Lung (tissue), 12 donors: ENCODE results near the gene PRPF8. TPM values are rescaled to one million over a fixed set of nuclear protein-coding genes. Genes with fewer than 3 reads are reported as not detected.

Experiments used
- ATAC-seq: fragments of 200-7000 bp; cut with Tn5 transposase; one replicate; pipeline ENCODE4 v1.9.1; 2020; ENCODE audit warnings: moderate number of reproducible peaks; ENCODE audit not compliant: insufficient read depth, low FRiP score
- DNase-seq, 3 donors: peaks; one replicate each; pipeline ENCODE4 v3.0.0-alpha.2; 2013 to 2017
- H3K27ac ChIP-seq, 2 donors: one replicate each; pipeline ENCODE4 v1.5.1; 2013; ENCODE audit warnings: mild to moderate bottlenecking in 2 of 2, moderate library complexity in 2 of 2, control low read depth in 1 of 2, inconsistent platforms in 1 of 2, low read depth in 1 of 2, low read length in 1 of 2
- H3K27me3 ChIP-seq, 3 donors: one replicate each; pipeline ENCODE4 v1.5.1; 2013; ENCODE audit warnings: low read length in 2 of 3; ENCODE audit not compliant: control insufficient read depth in 3 of 3, insufficient read depth in 3 of 3
- H3K36me3 ChIP-seq, 4 donors: one replicate each; pipeline ENCODE4 v1.5.1; 2013; ENCODE audit warnings: low read length in 4 of 4, mild to moderate bottlenecking in 1 of 4, moderate library complexity in 1 of 4; ENCODE audit not compliant: control insufficient read depth in 4 of 4, insufficient read depth in 4 of 4
- H3K4me1 ChIP-seq, 5 donors: one replicate each; pipeline ENCODE4 v1.5.1; 2013; ENCODE audit warnings: low read length in 5 of 5, mild to moderate bottlenecking in 2 of 5, moderate library complexity in 1 of 5; ENCODE audit not compliant: control insufficient read depth in 5 of 5, insufficient read depth in 5 of 5
- H3K4me3 ChIP-seq: one replicate; pipeline ENCODE4 v1.5.1; 2013; ENCODE audit warnings: mild to moderate bottlenecking, control low read depth, moderate library complexity
- H3K9ac ChIP-seq, 2 donors: one replicate each; pipeline ENCODE4 v1.5.1; 2013; ENCODE audit warnings: low read length in 2 of 2, control low read depth in 1 of 2; ENCODE audit not compliant: insufficient read depth in 1 of 2
- H3K9me3 ChIP-seq, 4 donors: one replicate each; pipeline ENCODE4 v1.5.1; 2013; ENCODE audit warnings: low read length in 3 of 4, mild to moderate bottlenecking in 1 of 4, moderate library complexity in 1 of 4; ENCODE audit not compliant: control insufficient read depth in 4 of 4, insufficient read depth in 3 of 4
- WGBS, 2 donors: extraction: QIAGEN DNeasy Blood & Tissue Kit; methylation state at CpG; one replicate each; pipeline ENCODE4 v1.1.7; 2013; 5-methylcytosine and 5-hydroxymethylcytosine counted together
- polyA plus RNA-seq, 2 donors: library from polyadenylated mRNA; stranded (reverse); fragments of 200-250 nt; gene quantifications; one replicate each; pipeline ENCODE4 v1.2.1, GENCODE V29; 2013
- total RNA-seq, 2 donors: library from RNA; depleted of rRNA in 1 of 2; stranded (reverse); fragments of >200 nt in 1 of 2; gene quantifications; one replicate each; pipeline ENCODE4 v1.2.1, GENCODE V29; 2014 to 2021
- TF ChIP-seq, protein P1 (sequence below): IDR thresholded peaks from 2 replicates; pipeline ENCODE4 v1.5.1; 2012; ENCODE audit warnings: mild to moderate bottlenecking; ENCODE audit errors: control extremely low read depth, extremely low read depth
- donor health status: control.
- donor health status: control.
- donor health status: Bipolar disorder and iron deficiency.
- donor health status: healthy.
- donor health status: DM: yes; HTN: yes; CAD: no.

Gene PRPF8
- total and polyA plus RNA-seq, 4 donors = 97.2 to 277 (median 161) TPM

DNA sequence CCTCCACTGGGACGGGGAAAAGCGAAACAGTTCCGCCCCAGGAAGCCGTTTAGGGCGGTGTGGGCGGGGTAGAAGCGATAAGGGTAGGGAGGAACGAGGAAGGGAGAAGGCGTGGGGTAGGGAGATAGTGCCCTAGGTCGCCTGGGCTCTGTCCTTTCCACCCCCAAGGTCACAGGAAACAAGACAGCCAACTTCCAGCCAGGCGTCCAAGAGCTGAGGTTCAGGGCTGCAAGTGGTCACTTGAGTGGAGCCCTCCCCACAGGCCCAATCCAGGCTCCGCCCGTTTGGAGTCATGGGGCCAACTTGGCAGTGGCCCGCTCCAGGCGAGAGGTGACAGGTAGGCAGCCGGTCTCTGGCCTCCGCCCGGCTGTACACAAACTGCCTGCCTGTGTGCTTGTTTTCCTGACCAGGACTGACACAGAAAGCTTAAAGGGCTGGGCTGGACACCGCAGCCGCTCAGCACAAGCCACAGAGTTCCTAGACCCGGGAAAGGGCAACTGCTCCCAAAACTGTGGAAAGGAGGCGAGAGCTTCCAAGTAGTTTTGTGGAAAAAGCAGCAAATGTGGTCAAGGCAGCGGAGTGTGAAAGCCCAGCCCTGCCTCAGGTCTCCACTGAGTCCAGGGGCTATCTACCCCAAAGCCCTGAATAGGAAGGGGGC, 34.7 kb downstream of the PRPF8 start, which contains the start of gene RILP:
Gene RILP, minus strand, starts transcription at position 23 of the 658 bp plus-strand sequence. CDS start 62 bp downstream, outside the sequence.
- Histone ChIP-seq H3K36me3 (peaks cover 27 to 45% (median 42%) of the 10 kb centered on the region in 4 donors), H3K4me3 (peak within 1 kb of the TSS; percentile 56), H3K9ac (peak within 1 kb of the TSS in 1 of 2 donors; percentile 32), H3K27me3 (no peaks in the 10 kb centered on the region), H3K9me3 (no peaks in the 10 kb centered on the region), H3K27ac (peak within 1 kb of the TSS; percentile 98 to 99), H3K4me1 (peaks cover 3 to 24% (median 20%) of the 10 kb centered on the region in 5 donors)
- ATAC-seq = peak; percentile 53
- TF ChIP-seq, protein P1, sequence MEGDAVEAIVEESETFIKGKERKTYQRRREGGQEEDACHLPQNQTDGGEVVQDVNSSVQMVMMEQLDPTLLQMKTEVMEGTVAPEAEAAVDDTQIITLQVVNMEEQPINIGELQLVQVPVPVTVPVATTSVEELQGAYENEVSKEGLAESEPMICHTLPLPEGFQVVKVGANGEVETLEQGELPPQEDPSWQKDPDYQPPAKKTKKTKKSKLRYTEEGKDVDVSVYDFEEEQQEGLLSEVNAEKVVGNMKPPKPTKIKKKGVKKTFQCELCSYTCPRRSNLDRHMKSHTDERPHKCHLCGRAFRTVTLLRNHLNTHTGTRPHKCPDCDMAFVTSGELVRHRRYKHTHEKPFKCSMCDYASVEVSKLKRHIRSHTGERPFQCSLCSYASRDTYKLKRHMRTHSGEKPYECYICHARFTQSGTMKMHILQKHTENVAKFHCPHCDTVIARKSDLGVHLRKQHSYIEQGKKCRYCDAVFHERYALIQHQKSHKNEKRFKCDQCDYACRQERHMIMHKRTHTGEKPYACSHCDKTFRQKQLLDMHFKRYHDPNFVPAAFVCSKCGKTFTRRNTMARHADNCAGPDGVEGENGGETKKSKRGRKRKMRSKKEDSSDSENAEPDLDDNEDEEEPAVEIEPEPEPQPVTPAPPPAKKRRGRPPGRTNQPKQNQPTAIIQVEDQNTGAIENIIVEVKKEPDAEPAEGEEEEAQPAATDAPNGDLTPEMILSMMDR = no peak
- peak; percentile 34 to 38 (median 36) for DNase-seq
- 20 to 32% methylated on average over 22 to 23 of the region's 23 CpGs for WGBS, 2 donors

DNA sequence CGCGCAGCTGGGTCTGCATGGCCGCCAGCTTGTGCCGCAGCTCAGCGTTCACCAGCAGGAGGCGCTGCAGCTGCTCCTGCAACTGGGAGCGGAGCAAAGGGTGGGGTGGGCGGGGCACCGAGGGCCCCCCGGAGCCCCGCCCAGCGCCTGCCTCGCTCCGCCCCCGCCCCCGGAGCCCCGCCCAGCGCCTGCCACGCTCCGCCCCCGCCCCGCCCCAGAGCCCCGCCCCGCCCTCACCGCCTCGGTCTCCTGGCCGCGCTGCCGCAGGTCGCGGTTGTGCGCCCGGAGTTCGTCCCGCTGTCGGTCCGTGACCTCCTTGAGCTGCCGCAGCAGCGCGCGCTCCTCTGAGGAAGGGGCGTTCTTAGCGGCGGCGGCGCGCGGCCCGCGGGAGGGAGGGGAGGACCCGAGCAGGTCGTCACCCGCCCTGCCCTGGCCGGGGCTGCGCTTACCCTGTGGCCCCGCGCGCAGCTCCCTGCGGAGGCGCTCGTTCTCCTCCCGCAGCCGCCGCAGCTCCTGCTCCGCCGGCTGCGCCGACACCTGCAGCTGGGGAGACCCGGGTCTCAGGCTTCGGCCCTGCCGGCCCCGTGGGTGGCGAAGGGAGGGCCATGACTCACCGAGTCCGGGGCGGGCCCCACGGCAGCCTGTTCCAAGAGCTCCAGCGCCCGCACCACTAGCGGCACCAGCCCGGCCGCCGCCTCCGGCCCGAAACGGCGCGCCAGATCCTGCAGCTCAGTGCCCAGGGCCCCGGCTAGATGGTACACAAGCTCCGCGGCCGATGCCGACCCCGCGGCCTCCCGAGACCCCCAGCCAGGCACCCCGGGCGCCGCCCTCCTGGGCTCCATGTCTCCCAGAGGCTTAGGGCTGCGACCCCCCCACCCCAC, 35.5 kb downstream of the PRPF8 start:
- peak; percentile 76 for ATAC-seq
- H3K27me3 ChIP-seq = no peaks in the 10 kb centered on the region
- WGBS, 2 donors = 0% methylated on average over 61 to 100 of the region's 100 CpGs
- peak; percentile 93 to 97 (median 96) for DNase-seq
- peak overlapping the region; percentile 98 to 99 for H3K27ac ChIP-seq
- peak overlapping the region; percentile 56 for H3K4me3 ChIP-seq
- no peaks in the 10 kb centered on the region for H3K9me3 ChIP-seq
- peaks cover 22 to 39% (median 38%) of the 10 kb centered on the region in 4 donors for H3K36me3 ChIP-seq
- TF ChIP-seq, protein P1 = peak; percentile 98
- no peak overlapping the region for H3K9ac ChIP-seq
- H3K4me1 ChIP-seq = peaks cover 3 to 32% (median 20%) of the 10 kb centered on the region in 5 donors

DNA sequence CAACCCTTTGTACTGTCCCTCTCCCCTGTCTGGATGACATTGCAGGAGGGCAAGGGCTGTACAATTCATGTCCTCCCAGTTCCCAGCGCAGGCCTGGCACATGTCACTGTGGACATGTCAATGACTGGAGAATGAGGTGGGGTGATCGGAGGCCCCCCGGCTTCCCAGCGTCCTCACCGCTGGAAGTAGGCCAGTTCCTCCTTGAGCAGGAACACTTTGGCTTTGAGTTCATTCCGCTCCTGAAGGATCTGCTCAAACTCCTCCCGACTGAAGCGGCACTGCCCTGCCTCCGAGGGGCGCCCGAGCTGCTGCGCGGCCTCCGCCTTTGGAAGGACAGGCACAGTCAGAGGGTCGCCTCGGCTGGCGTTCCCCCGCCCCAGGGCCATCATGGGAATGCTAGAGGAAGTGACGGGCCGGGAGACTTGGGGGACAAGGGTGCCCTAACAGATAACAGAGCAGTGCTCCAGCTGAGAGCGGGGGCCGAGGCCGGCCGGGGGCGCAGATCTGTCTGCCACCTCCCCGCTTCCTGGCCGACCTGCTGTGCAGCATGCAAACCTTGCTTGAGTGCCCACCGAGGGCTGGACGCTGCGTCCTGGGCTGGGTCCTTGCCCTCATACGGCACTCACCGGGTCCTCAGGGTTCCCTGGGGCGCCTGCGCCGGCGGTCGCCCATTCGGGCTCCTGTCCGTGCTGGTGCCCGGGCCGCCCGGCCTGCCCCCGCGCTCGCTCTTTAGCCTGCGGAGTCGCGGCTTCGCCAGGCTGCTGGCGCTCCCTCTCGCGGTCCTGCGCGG, 36.3 kb downstream of the PRPF8 start:
- DNase-seq (peak; percentile 50 to 66 (median 56)), ATAC-seq (no peak)
- TF ChIP-seq, protein P1 = no peak
- Histone ChIP-seq H3K36me3 (peaks cover 13 to 31% (median 29%) of the 10 kb centered on the region in 4 donors), H3K4me3 (peak overlapping the region; percentile 35), H3K27ac (peak overlapping the region; percentile 94 to 95), H3K4me1 (peaks cover 3 to 40% (median 21%) of the 10 kb centered on the region in 5 donors), H3K9ac (peak overlapping the region in 1 of 2 donors; percentile 32), H3K27me3 (no peaks in the 10 kb centered on the region), H3K9me3 (no peaks in the 10 kb centered on the region)
- 4 to 5% methylated on average over 44 to 54 of the region's 54 CpGs for WGBS, 2 donors
